IPS DF 19.7 (cell line): ENCODE measurements around the gene CDH23.

Source experiments
- DNase-seq: peaks from one replicate; pipeline ENCODE4 v3.0.0-alpha.2; 2013; ENCODE audit warnings: low read depth, low spot score

The CDH23 gene

GRCh38 chr10:71483135-71483534 is 86.4 kb downstream of the CDH23 start:
- DNase-seq: no peak

GRCh38 chr10:71483885-71484751 is 87.4 kb downstream of the CDH23 start:
- DNase-seq: no peak

DNA sequence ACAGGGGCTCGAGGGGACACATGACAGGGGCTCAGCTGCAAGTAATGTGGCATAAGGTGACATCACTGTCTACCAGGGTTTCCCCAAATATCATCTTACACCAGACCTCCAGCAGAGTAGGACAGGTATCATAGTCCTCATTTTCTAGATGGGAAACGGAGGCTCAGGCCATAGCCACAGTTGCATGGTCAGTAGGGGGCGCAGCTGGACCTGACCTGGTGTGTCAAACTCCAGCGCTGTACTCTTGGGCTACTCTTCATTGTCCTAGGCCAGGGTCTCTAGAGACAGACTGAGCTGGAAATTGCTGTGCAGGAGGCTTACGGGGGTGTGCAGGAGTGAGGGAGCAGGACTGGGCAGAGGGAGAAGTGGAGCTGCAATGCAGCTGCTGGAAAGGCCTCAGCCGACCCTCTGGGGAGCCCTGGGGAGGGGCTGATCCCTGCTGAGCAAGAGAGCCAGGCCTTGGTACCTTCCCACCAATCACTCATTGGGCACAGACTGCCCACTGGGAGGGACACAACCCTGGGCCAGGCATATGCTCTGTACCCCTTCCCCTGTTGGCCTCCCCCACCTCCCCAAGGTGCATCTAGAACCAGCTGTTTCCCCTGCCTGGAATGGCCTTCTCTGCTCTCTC is 89.9 kb downstream of the CDH23 start:
- no peak for DNase-seq

DNA sequence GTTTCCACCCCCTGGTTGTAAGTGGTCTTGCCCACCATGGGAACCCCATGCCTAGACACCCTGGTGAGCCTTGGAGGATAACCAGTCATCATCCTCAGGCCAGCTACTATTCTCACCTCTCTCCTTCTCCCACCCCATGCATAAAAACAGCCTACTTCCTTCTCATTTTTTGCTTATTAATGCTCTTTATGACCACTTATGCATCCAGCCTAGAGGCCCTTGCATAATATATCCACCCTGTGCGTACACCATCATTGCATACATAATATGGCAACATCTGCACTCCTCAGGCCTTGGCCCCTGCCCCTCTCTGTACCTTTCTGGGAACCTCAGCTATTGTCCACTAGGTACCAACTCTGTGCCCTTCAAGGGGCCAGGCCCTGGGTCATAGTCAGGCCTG is 91.0 kb downstream of the CDH23 start:
- no peak for DNase-seq

- DNase-seq: no peak
Observed at GRCh38 chr10:71489077-71489476, 92.4 kb downstream of the CDH23 start.

DNA sequence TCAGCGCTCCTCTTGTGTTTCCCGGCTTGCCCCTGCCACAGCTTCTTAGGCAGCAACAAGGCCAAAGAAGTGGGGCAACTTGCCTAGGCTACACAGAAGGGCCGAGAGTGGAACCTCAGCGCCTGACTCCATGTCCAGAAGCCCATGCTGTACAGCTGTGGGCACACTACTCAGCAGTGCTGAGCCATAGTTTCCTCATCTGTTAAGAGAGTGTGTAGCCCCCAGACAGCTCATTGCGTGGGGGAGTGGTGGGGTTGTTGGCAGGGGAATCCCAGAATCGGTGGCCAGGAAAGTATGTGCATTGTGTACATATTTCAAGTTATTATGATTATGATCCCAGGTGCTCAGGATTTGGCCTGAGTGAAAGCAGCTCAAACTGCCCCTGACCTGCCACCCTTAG is 96.2 kb downstream of the CDH23 start:
- no peak for DNase-seq

GRCh38 chr10:71493741-71494140 is 97.0 kb downstream of the CDH23 start:
- no peak for DNase-seq

DNA sequence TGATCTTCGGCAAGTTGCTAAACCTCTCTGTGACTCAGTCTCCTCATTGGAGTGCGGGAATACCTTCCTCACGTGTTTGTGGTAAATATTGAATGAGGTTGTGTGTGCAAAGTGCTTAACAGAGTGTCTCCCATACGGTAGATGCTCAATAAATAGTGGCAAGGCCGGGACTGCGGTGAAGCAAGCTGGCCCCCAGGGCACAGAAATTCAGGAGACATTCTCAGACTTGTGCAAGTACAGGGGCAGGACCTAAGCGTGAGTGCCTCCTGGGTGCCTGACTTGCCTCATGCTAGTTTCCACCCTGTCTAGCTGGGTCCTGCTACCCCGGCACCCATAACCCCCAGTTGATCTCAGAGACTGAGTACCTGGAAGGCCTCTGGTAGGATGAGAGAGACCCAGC is 97.8 kb downstream of the CDH23 start:
- no peak for DNase-seq

DNA sequence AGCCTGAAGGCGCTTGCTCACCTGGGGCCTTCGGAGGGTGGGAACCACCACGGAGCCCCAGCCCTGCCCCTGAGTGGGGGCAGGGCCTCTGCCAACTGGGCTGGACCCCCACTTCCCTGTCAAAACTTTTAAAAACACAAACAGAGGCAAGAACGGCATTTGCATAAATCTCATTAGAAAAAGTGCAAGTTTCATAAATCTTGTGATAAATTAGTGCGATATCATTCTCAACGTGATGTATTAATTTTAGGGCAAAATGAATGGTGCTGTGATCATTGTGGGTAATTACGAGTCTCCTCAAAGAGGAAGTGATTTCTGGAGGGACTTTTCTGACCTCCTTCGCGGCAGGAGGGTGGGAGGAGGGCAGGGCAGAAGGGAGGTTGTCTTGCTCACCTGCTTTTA is 98.3 kb downstream of the CDH23 start:
- DNase-seq: no peak

- DNase-seq: no peak
Observed at GRCh38 chr10:71496927-71497762, 100.4 kb downstream of the CDH23 start.

DNA sequence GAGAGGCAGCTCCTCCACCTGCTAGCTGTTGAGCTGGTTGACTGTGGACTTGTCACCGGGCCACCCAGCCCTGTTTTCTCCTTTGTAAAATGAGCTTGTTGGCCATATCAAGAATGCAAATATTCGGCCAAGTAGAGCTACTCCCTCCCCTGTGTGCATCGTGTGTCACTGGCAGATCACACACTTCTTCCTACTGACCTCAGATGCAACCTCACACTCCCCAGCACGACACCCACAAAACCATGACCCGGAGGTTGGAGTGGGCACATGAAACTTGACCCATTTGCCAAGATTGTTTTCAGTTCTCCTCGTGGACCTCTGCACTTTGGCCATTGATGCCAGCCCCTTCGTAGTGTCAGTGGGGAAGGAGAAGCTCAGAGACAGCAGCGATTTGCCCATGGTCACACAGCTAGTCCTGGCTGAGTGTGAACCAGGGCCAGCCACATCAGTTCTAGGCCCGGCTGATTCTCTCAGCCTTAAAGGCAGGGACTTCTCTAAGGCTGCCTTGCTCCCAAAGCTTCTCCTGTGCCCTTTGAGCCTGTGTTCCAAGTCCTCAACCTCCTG is 101.1 kb downstream of the CDH23 start:
- DNase-seq: no peak

GRCh38 chr10:71501402-71501801 is 104.7 kb downstream of the CDH23 start:
- DNase-seq: no peak

- no peak for DNase-seq
Observed at GRCh38 chr10:71502190-71502589, 105.5 kb downstream of the CDH23 start.

DNA sequence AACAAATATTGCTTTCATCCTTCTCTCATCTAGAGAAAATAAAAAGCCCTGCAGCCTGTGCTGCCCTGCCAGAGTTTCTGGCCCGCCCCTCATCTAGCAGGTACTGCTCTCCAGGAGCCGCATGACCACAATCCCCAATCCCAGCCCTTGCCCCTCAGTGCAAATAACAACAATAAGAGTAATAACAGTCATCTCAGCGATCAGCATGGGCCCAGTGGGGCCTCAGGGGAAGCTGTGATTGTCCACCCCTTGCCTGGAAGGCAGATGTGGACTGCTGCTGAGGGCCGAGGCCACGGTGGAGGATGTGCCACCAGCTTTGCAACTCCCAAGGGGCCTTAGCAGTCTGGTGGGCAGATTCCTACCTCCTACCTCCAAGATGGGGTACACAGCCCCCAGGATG is 106.1 kb downstream of the CDH23 start:
- no peak for DNase-seq

DNA sequence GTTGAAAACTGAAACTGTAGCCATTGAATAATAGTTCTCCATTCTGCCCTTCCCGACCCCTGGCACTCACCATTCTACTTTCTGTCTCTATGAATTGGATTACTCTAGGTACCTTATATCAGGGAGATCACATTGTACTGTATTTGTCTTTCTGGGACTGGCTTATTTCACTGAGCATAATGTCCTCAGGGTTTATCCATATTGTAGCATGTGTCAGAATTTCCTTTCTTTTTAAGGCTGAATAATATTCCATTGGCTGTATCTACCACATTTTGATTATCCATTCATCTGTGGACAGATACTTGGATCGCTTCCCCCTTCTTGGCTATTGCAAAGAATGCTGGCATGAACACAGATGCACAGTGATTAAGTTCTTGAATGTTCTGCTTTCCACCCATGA is 107.4 kb downstream of the CDH23 start:
- no peak for DNase-seq

GRCh38 chr10:71504570-71504969 is 107.8 kb downstream of the CDH23 start:
- DNase-seq: no peak

- no peak for DNase-seq
Observed at GRCh38 chr10:71505862-71506261, 109.1 kb downstream of the CDH23 start.

DNA sequence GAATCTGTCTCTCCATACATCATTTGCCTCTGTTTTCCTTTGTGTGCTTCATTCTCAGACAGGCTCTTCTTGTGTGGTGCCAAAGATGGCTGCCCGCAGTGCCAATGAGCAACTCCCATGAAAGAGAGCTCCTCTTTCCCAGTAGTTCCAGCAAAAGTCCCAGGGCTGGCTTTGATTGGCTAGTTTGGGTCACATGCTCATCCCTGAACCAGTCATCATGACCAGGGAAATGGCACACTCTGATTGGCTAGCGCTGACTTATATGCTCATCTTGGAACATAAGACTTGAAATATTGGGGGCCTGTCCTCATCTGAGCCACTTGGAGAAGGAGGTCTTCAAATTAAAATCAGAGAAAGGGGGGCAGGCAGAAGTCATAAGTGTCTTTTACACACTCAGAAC is 112.7 kb downstream of the CDH23 start:
- no peak for DNase-seq

DNA sequence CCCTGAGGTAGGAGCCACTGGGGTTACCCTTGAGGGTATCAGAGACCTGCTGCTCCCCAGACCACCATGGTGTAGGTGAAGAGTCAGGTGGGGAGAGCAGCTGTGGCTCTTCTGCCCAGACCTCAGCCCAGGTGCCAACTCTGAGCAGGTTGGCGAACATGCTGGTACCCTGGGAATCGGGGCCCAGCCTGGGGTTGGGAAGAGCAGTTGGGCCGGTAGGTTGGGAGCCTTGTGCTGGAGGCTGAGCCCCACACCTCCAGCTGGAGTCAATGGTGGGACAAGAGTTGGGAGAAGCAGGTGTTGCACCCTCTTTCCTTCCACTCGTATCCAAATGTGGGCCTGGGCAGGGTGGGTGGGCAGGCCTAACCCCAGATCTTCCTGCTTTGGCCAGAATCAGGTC is 114.5 kb downstream of the CDH23 start:
- no peak for DNase-seq

GRCh38 chr10:71512312-71512711 is 115.6 kb downstream of the CDH23 start:
- no peak for DNase-seq

- no peak for DNase-seq
Observed at GRCh38 chr10:71512761-71513539, 116.2 kb downstream of the CDH23 start.
